ENCODE data around the gene CARMIL1.
A peak's percentile ranks its signal among the peaks of the same experiment; 100 is the strongest.

CARMIL1 gene

GRCh38 chr6:25487012-25487411, 207.8 kb downstream of the CARMIL1 start:
- H3K36me3 ChIP-seq (ENCODE audit: control insufficient read depth in 1 of 2, insufficient read depth in 2 of 2, low read depth in 1 of 2, low read length in 2 of 2) = peaks cover 16 to 25% of the 10 kb centered on the region in 2 experiments
- no peak overlapping the region for H2AFZ ChIP-seq (ENCODE audit: low read depth, low read length)
- no peak overlapping the region for H4K8ac ChIP-seq (ENCODE audit: low read length)
- no peaks in the 10 kb centered on the region for H3K9me3 ChIP-seq (ENCODE audit: control insufficient read depth, low read length)
- no peak overlapping the region for H3K4ac ChIP-seq (ENCODE audit: low read depth in 1 of 2, low read length in 2 of 2)
- no peak overlapping the region for H2AK5ac ChIP-seq (ENCODE audit: low read length, severe bottlenecking)
- H2BK12ac ChIP-seq (ENCODE audit: low read length in 2 of 2) = no peak overlapping the region
- H2BK120ac ChIP-seq (ENCODE audit: low read depth, low read length) = no peak overlapping the region
- WGBS = 96% methylated on average over 5 of the region's 5 CpGs
- H3K14ac ChIP-seq (ENCODE audit: low read length in 2 of 2) = no peak overlapping the region
- H3K4me2 ChIP-seq (ENCODE audit: low read length, poor library complexity, severe bottlenecking) = no peak overlapping the region
- H3K27ac ChIP-seq (ENCODE audit: low read length, poor library complexity, severe bottlenecking) = no peak overlapping the region
- H2BK15ac ChIP-seq (ENCODE audit: low read depth, poor library complexity, severe bottlenecking) = no peak overlapping the region
- H3K4me3 ChIP-seq (ENCODE audit: insufficient read depth in 1 of 2, low read depth in 1 of 2, low read length in 2 of 2) = no peak overlapping the region
- DNase-seq = no peak
- H3K79me1 ChIP-seq (replicated peaks; ENCODE audit: low read length, poor library complexity, severe bottlenecking) = peaks cover 6% of the 10 kb centered on the region
- H3K18ac ChIP-seq (ENCODE audit: low read depth in 1 of 2, low read length in 2 of 2) = no peak overlapping the region
- H2BK5ac ChIP-seq (ENCODE audit: low read depth, low read length, poor library complexity, severe bottlenecking) = no peak overlapping the region
- no peaks in the 10 kb centered on the region for H3K27me3 ChIP-seq (ENCODE audit: control insufficient read depth in 1 of 2, insufficient read depth in 1 of 2, low read length in 2 of 2)
- peaks cover 2% of the 10 kb centered on the region for H3K4me1 ChIP-seq (ENCODE audit: control insufficient read depth, insufficient read depth, low read depth, low read length)
- no peak overlapping the region for H4K91ac ChIP-seq (ENCODE audit: low read length)
- no peak overlapping the region for H3K23ac ChIP-seq (ENCODE audit: low read length in 2 of 2)
- no peak overlapping the region for H3K9ac ChIP-seq (ENCODE audit: low read length)

- Histone ChIP-seq H3K4me1 (ENCODE audit: control insufficient read depth, insufficient read depth, low read depth, low read length) (peaks cover 2% of the 10 kb centered on the region), H3K4me2 (ENCODE audit: low read length, poor library complexity, severe bottlenecking) (no peak overlapping the region), H3K27me3 (ENCODE audit: control insufficient read depth in 1 of 2, insufficient read depth in 1 of 2, low read length in 2 of 2) (no peaks in the 10 kb centered on the region), H4K8ac (ENCODE audit: low read length) (no peak overlapping the region), H3K4me3 (ENCODE audit: insufficient read depth in 1 of 2, low read depth in 1 of 2, low read length in 2 of 2) (no peak overlapping the region), H4K91ac (ENCODE audit: low read length) (no peak overlapping the region), H3K9ac (ENCODE audit: low read length) (no peak overlapping the region), H2BK15ac (ENCODE audit: low read depth, poor library complexity, severe bottlenecking) (no peak overlapping the region), H3K79me1 (replicated peaks; ENCODE audit: low read length, poor library complexity, severe bottlenecking) (peaks cover 6% of the 10 kb centered on the region), H3K9me3 (ENCODE audit: control insufficient read depth, low read length) (no peaks in the 10 kb centered on the region), H2BK12ac (ENCODE audit: low read length in 2 of 2) (no peak overlapping the region), H2AFZ (ENCODE audit: low read depth, low read length) (no peak overlapping the region), H3K18ac (ENCODE audit: low read depth in 1 of 2, low read length in 2 of 2) (no peak overlapping the region), H3K23ac (ENCODE audit: low read length in 2 of 2) (no peak overlapping the region), H3K36me3 (ENCODE audit: control insufficient read depth in 1 of 2, insufficient read depth in 2 of 2, low read depth in 1 of 2, low read length in 2 of 2) (peaks cover 16 to 24% of the 10 kb centered on the region in 2 experiments), H3K14ac (ENCODE audit: low read length in 2 of 2) (no peak overlapping the region), H3K4ac (ENCODE audit: low read depth in 1 of 2, low read length in 2 of 2) (no peak overlapping the region), H2AK5ac (ENCODE audit: low read length, severe bottlenecking) (no peak overlapping the region), H3K27ac (ENCODE audit: low read length, poor library complexity, severe bottlenecking) (no peak overlapping the region), H2BK5ac (ENCODE audit: low read depth, low read length, poor library complexity, severe bottlenecking) (no peak overlapping the region), H2BK120ac (ENCODE audit: low read depth, low read length) (no peak overlapping the region)
- no peak for DNase-seq
- 91% methylated on average over 3 of the region's 3 CpGs for WGBS
Observed at GRCh38 chr6:25488156-25488555, 209.0 kb downstream of the CARMIL1 start.

GRCh38 chr6:25489399-25489798, 210.2 kb downstream of the CARMIL1 start:
- Histone ChIP-seq H2AK5ac (ENCODE audit: low read length, severe bottlenecking) (no peak overlapping the region), H3K4me3 (ENCODE audit: insufficient read depth in 1 of 2, low read depth in 1 of 2, low read length in 2 of 2) (no peak overlapping the region), H2BK12ac (ENCODE audit: low read length in 2 of 2) (no peak overlapping the region), H3K23ac (ENCODE audit: low read length in 2 of 2) (no peak overlapping the region), H2BK120ac (ENCODE audit: low read depth, low read length) (no peak overlapping the region), H2AFZ (ENCODE audit: low read depth, low read length) (no peak overlapping the region), H3K18ac (ENCODE audit: low read depth in 1 of 2, low read length in 2 of 2) (no peak overlapping the region), H3K9me3 (ENCODE audit: control insufficient read depth, low read length) (no peaks in the 10 kb centered on the region), H3K4ac (ENCODE audit: low read depth in 1 of 2, low read length in 2 of 2) (no peak overlapping the region), H3K36me3 (ENCODE audit: control insufficient read depth in 1 of 2, insufficient read depth in 2 of 2, low read depth in 1 of 2, low read length in 2 of 2) (peaks cover 13 to 28% of the 10 kb centered on the region in 2 experiments), H3K27me3 (ENCODE audit: control insufficient read depth in 1 of 2, insufficient read depth in 1 of 2, low read length in 2 of 2) (no peaks in the 10 kb centered on the region), H4K91ac (ENCODE audit: low read length) (no peak overlapping the region), H3K4me1 (ENCODE audit: control insufficient read depth, insufficient read depth, low read depth, low read length) (peaks cover 2% of the 10 kb centered on the region), H2BK15ac (ENCODE audit: low read depth, poor library complexity, severe bottlenecking) (no peak overlapping the region), H2BK5ac (ENCODE audit: low read depth, low read length, poor library complexity, severe bottlenecking) (no peak overlapping the region), H3K27ac (ENCODE audit: low read length, poor library complexity, severe bottlenecking) (no peak overlapping the region), H3K14ac (ENCODE audit: low read length in 2 of 2) (no peak overlapping the region), H3K79me1 (replicated peaks; ENCODE audit: low read length, poor library complexity, severe bottlenecking) (peaks cover 5% of the 10 kb centered on the region), H3K4me2 (ENCODE audit: low read length, poor library complexity, severe bottlenecking) (no peak overlapping the region), H4K8ac (ENCODE audit: low read length) (no peak overlapping the region), H3K9ac (ENCODE audit: low read length) (no peak overlapping the region)
- 83% methylated on average over 1 of the region's 3 CpGs for WGBS
- DNase-seq = no peak

- Histone ChIP-seq H2BK12ac (ENCODE audit: low read length in 2 of 2) (no peak overlapping the region), H2BK5ac (ENCODE audit: low read depth, low read length, poor library complexity, severe bottlenecking) (no peak overlapping the region), H3K4ac (ENCODE audit: low read depth in 1 of 2, low read length in 2 of 2) (no peak overlapping the region), H3K18ac (ENCODE audit: low read depth in 1 of 2, low read length in 2 of 2) (no peak overlapping the region), H3K9me3 (ENCODE audit: control insufficient read depth, low read length) (no peaks in the 10 kb centered on the region), H3K14ac (ENCODE audit: low read length in 2 of 2) (no peak overlapping the region), H3K23ac (ENCODE audit: low read length in 2 of 2) (no peak overlapping the region), H3K79me1 (replicated peaks; ENCODE audit: low read length, poor library complexity, severe bottlenecking) (peaks cover 5% of the 10 kb centered on the region), H4K91ac (ENCODE audit: low read length) (no peak overlapping the region), H3K27me3 (ENCODE audit: control insufficient read depth in 1 of 2, insufficient read depth in 1 of 2, low read length in 2 of 2) (no peaks in the 10 kb centered on the region), H3K4me2 (ENCODE audit: low read length, poor library complexity, severe bottlenecking) (no peak overlapping the region), H2AK5ac (ENCODE audit: low read length, severe bottlenecking) (no peak overlapping the region), H2BK15ac (ENCODE audit: low read depth, poor library complexity, severe bottlenecking) (no peak overlapping the region), H3K36me3 (ENCODE audit: control insufficient read depth in 1 of 2, insufficient read depth in 2 of 2, low read depth in 1 of 2, low read length in 2 of 2) (peaks cover 13 to 32% of the 10 kb centered on the region in 2 experiments), H2AFZ (ENCODE audit: low read depth, low read length) (no peak overlapping the region), H4K8ac (ENCODE audit: low read length) (no peak overlapping the region), H3K4me1 (ENCODE audit: control insufficient read depth, insufficient read depth, low read depth, low read length) (peaks cover 2% of the 10 kb centered on the region), H3K9ac (ENCODE audit: low read length) (peak overlapping the region; percentile 51), H3K4me3 (ENCODE audit: insufficient read depth in 1 of 2, low read depth in 1 of 2, low read length in 2 of 2) (no peak overlapping the region), H3K27ac (ENCODE audit: low read length, poor library complexity, severe bottlenecking) (no peak overlapping the region), H2BK120ac (ENCODE audit: low read depth, low read length) (no peak overlapping the region)
- 35% methylated on average over 4 of the region's 9 CpGs for WGBS
- DNase-seq = peak; percentile 76
Observed at GRCh38 chr6:25490018-25490801, 211.0 kb downstream of the CARMIL1 start.
